Naive thymus-derived CD4-positive, alpha-beta T cell (primary cell): Measurements from ENCODE around the gene COX6B1. TPM values are rescaled to one million over a fixed set of nuclear protein-coding genes. Genes with fewer than 3 reads are reported as not detected.
A peak's percentile ranks its signal among the peaks of the same experiment; 100 is the strongest.

Experiments used
- ATAC-seq: fragments of 150-1000 bp; cut with Tn5 transposase; 2 replicates; pipeline ENCODE4 v1.10.0; 2021; ENCODE audit warnings: mild to moderate bottlenecking, moderate library complexity
- CTCF ChIA-PET: fragments of 350-600 bp; sonication (Branson Sonifier 250); formaldehyde crosslinking; loops from one replicate; lab custom pipeline; 2021; ENCODE audit warnings: antibody characterized with exemption; lab: Charles Lee
- POLR2A ChIA-PET: fragments of 350-600 bp; sonication (Branson Sonifier 250); formaldehyde crosslinking; loops from one replicate; lab custom pipeline; 2021; ENCODE audit warnings: antibody characterized with exemption, inconsistent platforms; lab: Charles Lee
- DNase-seq, 9 donors: peaks; one replicate each; pipeline versions ENCODE4 v3.0.0 to v3.0.0-alpha.2; 2020 to 2022; ENCODE audit warnings: mixed read lengths in 1 of 9
- H3K27ac ChIP-seq: one replicate; pipeline ENCODE4 v1.7.0; 2013; ENCODE audit warnings: mild to moderate bottlenecking, low read depth, low read length, moderate library complexity
- H3K27me3 ChIP-seq, 2 donors: one replicate each; pipeline ENCODE4 v1.7.0; 2013; ENCODE audit warnings: low read length in 2 of 2, mild to moderate bottlenecking in 2 of 2, moderate library complexity in 2 of 2; ENCODE audit not compliant: control insufficient read depth in 2 of 2, insufficient read depth in 2 of 2
- H3K36me3 ChIP-seq, 3 experiments: 1 replicate in 2 of 3; 2 replicates in 1 of 3; pipeline ENCODE4 v1.7.0; 2013; ENCODE audit warnings: low read length in 3 of 3, mild to moderate bottlenecking in 3 of 3, moderate library complexity in 1 of 3; ENCODE audit not compliant: insufficient read depth in 3 of 3, control insufficient read depth in 2 of 3
- H3K4me1 ChIP-seq, 2 donors: one replicate each; pipeline ENCODE4 v1.7.0; 2013; ENCODE audit warnings: low read length in 2 of 2, mild to moderate bottlenecking in 2 of 2, moderate library complexity in 1 of 2; ENCODE audit not compliant: control insufficient read depth in 2 of 2, insufficient read depth in 2 of 2
- H3K4me3 ChIP-seq: 2 replicates; pipeline ENCODE4 v1.7.0; 2013; ENCODE audit warnings: mild to moderate bottlenecking, low read length
- H3K9me3 ChIP-seq, 3 experiments: 1 replicate in 2 of 3; 2 replicates in 1 of 3; pipeline ENCODE4 v1.7.0; 2013; ENCODE audit warnings: low read length in 3 of 3; ENCODE audit not compliant: control insufficient read depth in 2 of 3
- H3K27ac Mint-ChIP-seq, 9 donors: one replicate each; pipeline ENCODE4 v1.8.0; 2020 to 2022; ENCODE audit warnings: mixed read lengths in 9 of 9, mild to moderate bottlenecking in 8 of 9, moderate library complexity in 5 of 9, inconsistent platforms in 2 of 9
- H3K27me3 Mint-ChIP-seq, 5 donors: one replicate each; pipeline ENCODE4 v1.8.0; 2021 to 2022; ENCODE audit warnings: mixed read lengths in 5 of 5, mild to moderate bottlenecking in 1 of 5
- H3K36me3 Mint-ChIP-seq, 5 donors: one replicate each; pipeline ENCODE4 v1.8.0; 2020 to 2022; ENCODE audit warnings: mixed read lengths in 5 of 5, mild to moderate bottlenecking in 3 of 5, inconsistent platforms in 1 of 5
- H3K4me1 Mint-ChIP-seq, 7 donors: one replicate each; pipeline ENCODE4 v1.8.0; 2020 to 2022; ENCODE audit warnings: mixed read lengths in 7 of 7, mild to moderate bottlenecking in 3 of 7, inconsistent platforms in 1 of 7
- H3K4me3 Mint-ChIP-seq, 10 donors: one replicate each; pipeline ENCODE4 v1.8.0; 2020 to 2022; ENCODE audit warnings: mild to moderate bottlenecking in 10 of 10, mixed read lengths in 10 of 10, moderate library complexity in 6 of 10, inconsistent platforms in 2 of 10
- H3K9me3 Mint-ChIP-seq, 11 donors: one replicate each; pipeline ENCODE4 v1.8.0; 2020 to 2022; ENCODE audit warnings: mixed read lengths in 11 of 11, mild to moderate bottlenecking in 4 of 11, inconsistent platforms in 1 of 11, moderate library complexity in 1 of 11
- intact Hi-C, 2 donors: fragments of 100-400 bp; cut with micrococcal nuclease; formaldehyde crosslinking; loops; one replicate each; pipeline ENCODE4 v1.15.1; 2023
- polyA plus RNA-seq, 2 donors: library from polyadenylated mRNA; unstranded; fragments of 300-500 nt; fragmentation: Illumina TruSeq; gene quantifications; one replicate each; pipeline ENCODE4 v1.2.3, GENCODE V29; 2021
- total RNA-seq, 6 experiments: library from RNA in 5 of 6; stranded (reverse) in 5 of 6; gene quantifications; 1 replicate in 5 of 6; 2 replicates in 1 of 6; pipeline ENCODE4 v1.2.3 and lab custom pipeline; 2021 to 2026

Gene COX6B1
- total and polyA plus RNA-seq, 7 experiments from 2014 or later: 172 to 873 (median 237) TPM

GRCh38 chr19:35643255-35644205 is 4.6 kb upstream of the COX6B1 start:
- Histone ChIP-seq H3K9me3 (no peaks in the 10 kb centered on the region), H3K27me3 (no peaks in the 10 kb centered on the region), H3K36me3 (peaks cover 0 to 8% (median 0%) of the 10 kb centered on the region in 3 experiments), H3K4me1 (peaks cover 18 to 28% of the 10 kb centered on the region in 2 donors), H3K4me3 (peak overlapping the region; percentile 96), H3K27ac (peak overlapping the region; percentile 72)
- DNase-seq: peak; percentile 67 to 85 (median 82)
- intact Hi-C loops: loop anchor here (1.0 to 10.0 kb wide), 15 partner anchors 15 to 731 kb away; partner anchors contain the start of genes HAUS5 (in 2 of the 2), PSENEN (in 2 of the 2), THAP8 (in 2 of the 2) and TMEM147 (in 2 of the 2)
- CTCF ChIA-PET: interaction anchor here (1.0 kb wide), 1 partner anchor 53 kb away, joined by 3 read pairs; no protein-coding TSS in a partner anchor
- H3K4me1 Mint-ChIP-seq: peaks cover 12 to 43% (median 31%) of the 10 kb centered on the region in 7 donors
- H3K4me3 Mint-ChIP-seq: peak overlapping the region; percentile 81 to 94 (median 90)
- peak; percentile 55 for ATAC-seq
- no peaks in the 10 kb centered on the region for H3K27me3 Mint-ChIP-seq
- H3K9me3 Mint-ChIP-seq: no peaks in the 10 kb centered on the region
- H3K36me3 Mint-ChIP-seq: no peaks in the 10 kb centered on the region
- H3K27ac Mint-ChIP-seq: peak overlapping the region in 8 of 9 donors; percentile 59 to 97 (median 86)
- POLR2A ChIA-PET: interaction anchor here (0.6 to 3.6 kb wide), 11 partner anchors 11 to 286 kb away, joined by 3 to 18 read pairs (median 4); partner anchors contain the start of genes HAUS5 and IGFLR1

- DNase-seq (peak; percentile 81 to 93 (median 89)), ATAC-seq (peak; percentile 90)
- peaks cover 0 to 10% (median 0%) of the 10 kb centered on the region in 3 experiments for H3K36me3 ChIP-seq
- Mint-ChIP-seq H3K4me1 (peaks cover 12 to 52% (median 38%) of the 10 kb centered on the region in 7 donors), H3K9me3 (peaks cover 0 to 2% (median 0%) of the 10 kb centered on the region in 11 donors), H3K27me3 (no peaks in the 10 kb centered on the region), H3K27ac (peak overlapping the region; percentile 83 to 97 (median 93)), H3K4me3 (peak overlapping the region; percentile 81 to 94 (median 90)), H3K36me3 (no peaks in the 10 kb centered on the region)
- H3K4me1 ChIP-seq: peaks cover 25 to 36% of the 10 kb centered on the region in 2 donors
- ChIA-PET CTCF (interaction anchor here (1.0 kb wide), 1 partner anchor 52 kb away, joined by 3 read pairs; no protein-coding TSS in a partner anchor), POLR2A (interaction anchor here (1.1 to 3.6 kb wide), 9 partner anchors 10 to 285 kb away, joined by 3 to 18 read pairs (median 5); partner anchors contain the start of genes HAUS5 and IGFLR1)
- intact Hi-C loops: loop anchor here (1.0 to 10.0 kb wide), 14 partner anchors 16 to 730 kb away; partner anchors contain the start of genes PSENEN (in 2 of the 2), THAP8 (in 2 of the 2), TMEM147 (in 2 of the 2) and U2AF1L4 (in 2 of the 2)
- no peaks in the 10 kb centered on the region for H3K27me3 ChIP-seq
- H3K4me3 ChIP-seq: peak overlapping the region; percentile 96
- H3K9me3 ChIP-seq: no peaks in the 10 kb centered on the region
- H3K27ac ChIP-seq: peak overlapping the region; percentile 72
Measured at GRCh38 chr19:35644206-35644986, 3.7 kb upstream of the COX6B1 start.

- Mint-ChIP-seq H3K27ac (peak overlapping the region; percentile 83 to 97 (median 93)), H3K9me3 (peaks cover 0 to 2% (median 0%) of the 10 kb centered on the region in 11 donors), H3K27me3 (no peaks in the 10 kb centered on the region), H3K36me3 (no peaks in the 10 kb centered on the region), H3K4me1 (peaks cover 12 to 58% (median 42%) of the 10 kb centered on the region in 7 donors), H3K4me3 (peak overlapping the region; percentile 81 to 94 (median 90))
- peaks cover 0 to 10% (median 0%) of the 10 kb centered on the region in 3 experiments for H3K36me3 ChIP-seq
- no peaks in the 10 kb centered on the region for H3K27me3 ChIP-seq
- DNase-seq (peak; percentile 41 to 88 (median 55)), ATAC-seq (peak; percentile 12)
- ChIA-PET POLR2A (interaction anchor here (0.6 to 3.6 kb wide), 9 partner anchors 10 to 634 kb away, joined by 3 to 18 read pairs (median 5); partner anchors contain the start of genes HAUS5 and IGFLR1), CTCF (interaction anchor here (0.5 to 1.5 kb wide), 4 partner anchors 13 to 57 kb away, joined by 3 to 5 read pairs (median 3); no protein-coding TSS in a partner anchor)
- peak overlapping the region; percentile 72 for H3K27ac ChIP-seq
- intact Hi-C loops: loop anchor here (1.0 to 10.0 kb wide), 16 partner anchors 17 to 730 kb away; partner anchors contain the start of genes PSENEN (in 2 of the 2), THAP8 (in 2 of the 2), TMEM147 (in 2 of the 2) and U2AF1L4 (in 2 of the 2)
- no peaks in the 10 kb centered on the region for H3K9me3 ChIP-seq
- peak overlapping the region; percentile 96 for H3K4me3 ChIP-seq
- peaks cover 25 to 36% of the 10 kb centered on the region in 2 donors for H3K4me1 ChIP-seq
Measured at GRCh38 chr19:35644987-35645679, 3.0 kb upstream of the COX6B1 start.

- no peak overlapping the region for H3K4me3 ChIP-seq
- H3K4me1 Mint-ChIP-seq: peaks cover 13 to 65% (median 49%) of the 10 kb centered on the region in 7 donors
- POLR2A ChIA-PET: interaction anchor here (0.6 to 2.0 kb wide), 5 partner anchors 14 to 635 kb away, joined by 3 to 7 read pairs (median 5); partner anchors contain the start of genes PSENEN and U2AF1L4
Measured at GRCh38 chr19:35645680-35646511, 2.2 kb upstream of the COX6B1 start.

More at GRCh38 chr19:35645680-35646511, 2.2 kb upstream of the COX6B1 start:
- Histone ChIP-seq H3K36me3 (peaks cover 0 to 14% (median 0%) of the 10 kb centered on the region in 3 experiments), H3K27ac (no peak overlapping the region), H3K4me1 (peaks cover 25 to 42% of the 10 kb centered on the region in 2 donors), H3K9me3 (no peaks in the 10 kb centered on the region), H3K27me3 (no peaks in the 10 kb centered on the region)
- Mint-ChIP-seq H3K4me3 (peak overlapping the region in 7 of 10 donors; percentile 51 to 94 (median 81)), H3K36me3 (peaks cover 0 to 2% (median 0%) of the 10 kb centered on the region in 5 donors), H3K9me3 (peaks cover 0 to 2% (median 0%) of the 10 kb centered on the region in 11 donors), H3K27ac (peak overlapping the region in 8 of 9 donors; percentile 83 to 97 (median 94)), H3K27me3 (no peaks in the 10 kb centered on the region)
- CTCF ChIA-PET: interaction anchor here (1.5 kb wide), 1 partner anchor 48 kb away, joined by 3 read pairs; no protein-coding TSS in a partner anchor
- intact Hi-C loops: loop anchor here (2.0 to 10.0 kb wide), 6 partner anchors 56 to 729 kb away; partner anchors contain the start of genes PSENEN (in 1 of the 2), TMEM147 (in 1 of the 2), U2AF1L4 (in 1 of the 2) and USF2 (in 1 of the 2)
- DNase-seq: no peak
- no peak for ATAC-seq
